Duodenal mucosa (tissue), 2 donors: Measurements from ENCODE around the gene TRUB2.
"Not testable (repeated sequence)": the region's sequence is repeated elsewhere in the genome, so short reads cannot be mapped to it uniquely, and the experiment has no call there.

Experiments used
- H3K27ac ChIP-seq: one replicate; pipeline ENCODE4 v1.7.0; 2013; ENCODE audit warnings: low read depth, low read length
- H3K27me3 ChIP-seq, 2 donors: one replicate each; pipeline ENCODE4 v1.7.0; 2013; ENCODE audit warnings: low read length in 2 of 2, control low read depth in 1 of 2; ENCODE audit not compliant: insufficient read depth in 2 of 2, control insufficient read depth in 1 of 2
- H3K36me3 ChIP-seq, 2 donors: one replicate each; pipeline ENCODE4 v1.7.0; 2013; ENCODE audit warnings: low read length in 2 of 2, control low read depth in 1 of 2; ENCODE audit not compliant: insufficient read depth in 2 of 2, control insufficient read depth in 1 of 2
- H3K4me1 ChIP-seq, 2 donors: one replicate each; pipeline ENCODE4 v1.7.0; 2013; ENCODE audit warnings: low read length in 2 of 2, control low read depth in 1 of 2; ENCODE audit not compliant: insufficient read depth in 2 of 2, control insufficient read depth in 1 of 2
- H3K4me3 ChIP-seq, 2 donors: one replicate each; pipeline ENCODE4 v1.7.0; 2013; ENCODE audit warnings: low read length in 2 of 2, low read depth in 1 of 2
- H3K9ac ChIP-seq, 2 donors: one replicate each; pipeline ENCODE4 v1.7.0; 2013; ENCODE audit warnings: low read length in 2 of 2, low read depth in 1 of 2
- H3K9me3 ChIP-seq, 2 donors: one replicate each; pipeline ENCODE4 v1.7.0; 2013; ENCODE audit warnings: low read length in 2 of 2, control low read depth in 1 of 2; ENCODE audit not compliant: control insufficient read depth in 1 of 2

The TRUB2 gene

DNA sequence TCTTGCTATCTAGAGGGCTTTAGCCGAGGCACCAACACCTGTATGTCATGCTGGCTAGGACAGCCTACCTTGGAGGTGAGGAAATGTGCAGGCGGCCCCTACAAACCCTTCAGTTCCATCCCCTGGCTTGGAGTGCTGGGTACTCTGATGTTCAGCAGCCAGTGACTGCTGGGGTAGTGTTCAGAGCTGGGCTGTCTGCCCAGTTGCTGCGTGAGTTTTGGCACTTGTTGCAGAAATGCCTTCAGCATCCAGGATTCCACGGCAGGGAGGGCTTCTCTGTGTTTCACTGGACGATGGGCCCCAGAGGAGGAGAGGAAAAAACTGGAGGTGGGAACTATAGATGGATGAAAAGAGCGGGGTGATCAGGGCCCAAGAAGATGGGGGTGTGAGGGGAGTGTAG lies 35.8 kb downstream of the TRUB2 start:
- Histone ChIP-seq H3K36me3 (peaks cover 13 to 26% of the 10 kb centered on the region in 2 donors), H3K27me3 (no peaks in the 10 kb centered on the region), H3K4me3 (no peak overlapping the region), H3K9me3 (no peaks in the 10 kb centered on the region), H3K27ac (no peak overlapping the region), H3K9ac (no peak overlapping the region), H3K4me1 (no peaks in the 10 kb centered on the region)

DNA sequence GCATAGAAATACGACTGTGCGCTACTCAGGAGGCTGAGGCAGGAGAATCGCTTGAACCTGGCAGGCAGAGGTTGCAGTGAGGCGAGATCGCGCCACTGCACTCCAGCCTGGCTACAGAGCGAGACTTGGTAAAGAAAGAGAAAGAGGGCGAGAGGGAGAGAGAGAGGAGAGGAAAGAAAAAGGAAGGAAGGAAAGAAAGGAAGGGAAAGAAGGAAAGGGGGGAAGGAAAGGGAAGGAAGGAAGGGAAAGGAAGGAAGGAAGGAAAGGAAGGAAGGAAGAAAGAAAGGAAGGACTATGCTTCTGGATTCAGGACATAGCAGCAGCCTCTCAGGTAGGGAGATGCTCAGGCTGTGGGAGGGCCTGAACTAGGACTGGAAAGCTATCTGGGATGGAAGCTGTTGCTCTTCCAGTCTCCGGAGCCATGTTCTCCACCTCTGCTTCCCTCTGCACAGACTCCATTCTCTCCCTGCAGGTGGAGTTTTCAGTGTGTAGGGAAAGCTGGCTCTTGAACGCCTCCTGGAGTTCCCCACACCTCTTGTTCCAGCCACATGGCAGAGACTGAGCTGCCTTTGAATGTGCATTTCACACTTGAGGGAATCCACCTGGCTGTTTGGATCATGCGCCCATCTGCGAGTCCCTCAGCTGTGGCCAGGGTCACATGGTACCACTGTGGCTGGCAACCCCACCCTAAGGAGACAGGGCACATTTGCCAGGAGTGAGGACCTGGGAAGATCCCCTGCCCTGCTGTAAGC lies 37.0 kb downstream of the TRUB2 start:
- H3K4me3 ChIP-seq, result no peak overlapping the region
- H3K36me3 ChIP-seq, result peaks cover 13 to 26% of the 10 kb centered on the region in 2 donors
- H3K27me3 ChIP-seq, result no peaks in the 10 kb centered on the region
- H3K9ac ChIP-seq, result no peak overlapping the region
- H3K27ac ChIP-seq, result no peak overlapping the region
- H3K4me1 ChIP-seq, result no peaks in the 10 kb centered on the region
- no peaks in the 10 kb centered on the region for H3K9me3 ChIP-seq

DNA sequence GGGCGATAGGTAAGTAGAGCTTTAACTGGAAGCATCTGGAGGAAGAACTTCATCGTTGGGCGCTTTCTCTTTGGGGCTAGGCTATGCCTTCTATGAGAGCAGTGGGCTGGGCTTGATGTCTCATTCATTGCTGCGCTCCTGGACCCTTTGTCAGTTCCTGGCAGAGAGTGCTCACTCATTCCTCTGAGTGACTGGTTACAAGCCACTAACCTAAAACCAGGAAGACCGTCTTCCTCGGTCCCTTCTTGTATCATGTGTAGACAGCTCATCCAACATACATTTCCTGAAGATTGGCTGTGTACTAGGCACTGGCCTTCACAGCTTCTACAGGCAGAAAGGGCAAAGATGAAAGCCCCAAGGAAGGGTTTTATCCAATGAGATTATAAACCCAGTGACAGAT lies 39.7 kb downstream of the TRUB2 start:
- Histone ChIP-seq H3K36me3 (peaks cover 13 to 17% of the 10 kb centered on the region in 2 donors), H3K27me3 (no peaks in the 10 kb centered on the region), H3K4me3 (no peak overlapping the region), H3K9me3 (no peaks in the 10 kb centered on the region), H3K27ac (no peak overlapping the region), H3K9ac (no peak overlapping the region), H3K4me1 (no peaks in the 10 kb centered on the region)

DNA sequence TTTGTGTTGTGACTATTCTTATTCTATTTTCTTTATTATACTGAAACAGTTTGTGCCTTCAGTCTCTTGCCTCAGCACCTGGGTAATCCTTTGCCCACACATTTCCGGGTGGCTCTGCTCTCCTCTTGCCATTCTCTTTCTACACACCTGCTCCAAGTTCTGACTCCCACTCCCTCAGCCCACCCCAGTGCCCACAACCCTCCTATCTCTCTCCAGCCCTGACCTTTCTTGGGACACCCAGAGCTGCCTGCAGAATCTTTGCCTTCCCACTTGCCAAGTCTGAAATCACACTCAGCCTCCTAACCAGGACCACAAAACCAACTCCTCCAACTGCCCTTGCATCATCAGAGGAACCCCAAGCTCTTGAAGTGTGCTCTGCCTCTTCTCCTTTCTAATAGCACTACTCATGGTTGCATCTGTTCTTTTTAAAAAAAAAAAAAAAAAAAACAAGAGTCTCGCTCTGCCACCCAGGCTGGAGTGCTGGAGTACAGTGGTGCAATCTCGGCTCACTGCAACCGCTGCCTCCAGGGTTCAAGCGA lies 42.1 kb downstream of the TRUB2 start:
- H3K4me1 ChIP-seq, result peaks cover 7 to 11% of the 10 kb centered on the region in 2 donors
- H3K27ac ChIP-seq, result no peak overlapping the region
- no peak overlapping the region for H3K4me3 ChIP-seq
- peaks cover 0 to 4% of the 10 kb centered on the region in 2 donors for H3K36me3 ChIP-seq
- no peaks in the 10 kb centered on the region for H3K9me3 ChIP-seq
- H3K9ac ChIP-seq, result no peak overlapping the region
- no peaks in the 10 kb centered on the region for H3K27me3 ChIP-seq

DNA sequence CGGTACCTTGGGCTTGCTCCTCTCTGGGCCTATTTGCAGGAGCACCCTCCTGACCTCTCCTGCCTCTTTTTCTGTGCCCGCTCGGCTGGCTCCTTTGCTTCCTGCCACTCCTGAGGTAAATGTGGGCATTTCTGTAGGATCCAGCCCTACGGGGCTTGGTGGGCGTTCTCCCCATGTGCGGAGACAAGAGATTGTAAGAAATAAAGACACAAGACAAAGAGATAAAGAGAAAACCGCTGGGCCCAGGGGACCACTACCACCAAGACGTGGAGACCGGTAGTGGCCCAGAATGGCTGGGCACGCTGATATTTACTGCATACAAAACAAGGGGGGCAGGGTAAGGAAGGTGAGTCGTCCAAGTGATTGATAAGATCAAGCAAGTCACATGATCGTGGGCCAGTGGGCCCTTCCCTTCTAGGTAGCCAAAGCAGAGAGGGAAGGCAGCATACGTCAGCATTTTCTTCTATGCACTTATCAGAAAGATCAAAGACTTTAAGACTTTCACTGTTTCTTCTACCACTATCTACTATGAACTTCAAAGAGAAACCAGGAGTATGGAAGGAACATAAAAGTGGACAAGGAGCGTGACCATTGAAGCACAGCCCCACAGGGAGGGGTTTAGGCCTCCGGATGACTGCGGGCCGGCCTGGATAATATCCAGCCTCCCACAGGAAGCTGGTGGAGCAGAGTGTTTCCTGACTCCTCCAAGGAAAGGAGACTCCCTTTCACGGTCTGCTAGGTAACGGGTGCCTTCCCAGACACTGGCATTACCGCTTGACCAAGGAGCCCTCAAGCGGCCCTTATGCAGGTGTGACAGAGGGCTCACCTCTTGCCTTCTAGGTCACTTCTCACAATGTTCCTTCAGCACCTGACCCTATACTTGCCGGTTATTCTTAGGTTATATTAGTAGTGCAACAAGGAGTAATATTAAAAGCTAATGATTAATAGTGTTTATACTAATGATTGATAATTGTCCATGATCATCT lies 42.9 kb downstream of the TRUB2 start:
- not testable (repeated sequence) for H3K4me3 ChIP-seq, H3K9ac ChIP-seq, H3K27ac ChIP-seq, H3K9me3 ChIP-seq, H3K36me3 ChIP-seq, H3K27me3 ChIP-seq
- peaks cover 9 to 18% of the 10 kb centered on the region in 2 donors for H3K4me1 ChIP-seq

DNA sequence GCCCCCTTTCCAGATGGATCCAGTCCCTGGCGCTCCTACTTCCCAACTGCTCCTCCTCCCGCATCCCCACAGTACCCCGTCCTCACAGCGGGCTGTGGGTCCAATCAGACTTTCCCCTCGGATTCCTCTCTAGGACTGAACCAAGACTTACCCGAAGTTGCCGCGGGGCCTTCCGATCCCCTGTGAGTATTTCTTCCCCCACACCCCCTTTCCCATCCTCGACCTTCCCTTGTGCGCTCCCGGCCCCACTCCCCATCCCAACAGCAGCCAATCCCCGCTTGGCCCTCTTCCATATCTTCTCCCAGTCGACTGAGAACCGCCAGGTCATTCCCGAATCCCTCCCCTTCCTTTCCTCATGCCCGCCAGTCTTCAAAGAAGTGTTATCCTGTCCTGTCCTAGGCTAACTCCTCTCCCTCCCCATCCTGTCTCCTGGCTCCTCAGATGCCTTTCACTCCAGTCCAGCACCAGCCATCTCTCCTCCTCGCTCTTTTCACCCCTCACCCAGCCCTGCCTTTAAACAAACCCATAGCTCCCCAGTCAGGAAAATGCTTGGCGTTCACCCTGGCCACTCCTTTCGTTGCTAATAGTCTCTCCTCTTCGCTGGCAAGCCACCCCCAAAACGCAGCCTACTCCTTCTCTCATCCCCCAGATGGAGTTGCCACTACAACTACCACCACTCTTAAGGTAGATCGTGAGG lies 45.5 kb downstream of the TRUB2 start:
- H3K27me3 ChIP-seq, result no peaks in the 10 kb centered on the region
- peak overlapping the region; percentile 88 to 97 for H3K4me3 ChIP-seq
- H3K9me3 ChIP-seq, result no peaks in the 10 kb centered on the region
- peak overlapping the region; percentile 93 to 97 for H3K9ac ChIP-seq
- H3K36me3 ChIP-seq, result peaks cover 0 to 15% of the 10 kb centered on the region in 2 donors
- peaks cover 16 to 20% of the 10 kb centered on the region in 2 donors for H3K4me1 ChIP-seq
- H3K27ac ChIP-seq, result peak overlapping the region; percentile 74

DNA sequence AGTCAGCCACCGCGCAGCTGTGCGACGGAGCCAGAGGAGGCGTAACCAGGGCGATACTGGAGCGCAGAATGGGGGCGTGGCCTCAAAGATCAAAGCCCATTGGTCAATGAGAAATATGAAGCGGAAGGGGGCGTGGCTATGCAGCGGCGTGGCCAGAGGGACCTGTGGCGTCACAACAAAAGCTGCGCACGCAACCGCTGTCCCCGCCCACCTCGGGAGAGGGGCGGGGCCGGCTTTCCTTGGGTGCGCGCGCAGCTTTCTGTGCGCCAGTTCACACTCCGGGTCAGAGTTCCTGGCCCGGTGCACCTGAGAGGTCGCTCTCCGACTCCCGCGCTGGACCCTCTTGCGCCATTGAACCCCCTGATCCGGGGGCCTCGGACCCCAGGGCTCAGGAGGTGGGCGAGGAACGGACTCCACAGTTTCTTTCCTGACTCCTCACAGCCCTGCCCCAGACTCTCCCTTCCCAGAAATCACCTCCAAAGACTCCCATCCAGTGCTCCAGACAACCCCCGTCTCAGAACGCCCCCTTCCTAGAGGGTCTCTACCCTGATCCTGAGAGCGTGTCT lies 46.2 kb downstream of the TRUB2 start, which contains the start of gene SWI5:
Gene SWI5, plus strand, starts transcription at position 269 of the 566 bp plus-strand sequence.
- H3K27me3 ChIP-seq, result no peaks in the 10 kb centered on the region

DNA sequence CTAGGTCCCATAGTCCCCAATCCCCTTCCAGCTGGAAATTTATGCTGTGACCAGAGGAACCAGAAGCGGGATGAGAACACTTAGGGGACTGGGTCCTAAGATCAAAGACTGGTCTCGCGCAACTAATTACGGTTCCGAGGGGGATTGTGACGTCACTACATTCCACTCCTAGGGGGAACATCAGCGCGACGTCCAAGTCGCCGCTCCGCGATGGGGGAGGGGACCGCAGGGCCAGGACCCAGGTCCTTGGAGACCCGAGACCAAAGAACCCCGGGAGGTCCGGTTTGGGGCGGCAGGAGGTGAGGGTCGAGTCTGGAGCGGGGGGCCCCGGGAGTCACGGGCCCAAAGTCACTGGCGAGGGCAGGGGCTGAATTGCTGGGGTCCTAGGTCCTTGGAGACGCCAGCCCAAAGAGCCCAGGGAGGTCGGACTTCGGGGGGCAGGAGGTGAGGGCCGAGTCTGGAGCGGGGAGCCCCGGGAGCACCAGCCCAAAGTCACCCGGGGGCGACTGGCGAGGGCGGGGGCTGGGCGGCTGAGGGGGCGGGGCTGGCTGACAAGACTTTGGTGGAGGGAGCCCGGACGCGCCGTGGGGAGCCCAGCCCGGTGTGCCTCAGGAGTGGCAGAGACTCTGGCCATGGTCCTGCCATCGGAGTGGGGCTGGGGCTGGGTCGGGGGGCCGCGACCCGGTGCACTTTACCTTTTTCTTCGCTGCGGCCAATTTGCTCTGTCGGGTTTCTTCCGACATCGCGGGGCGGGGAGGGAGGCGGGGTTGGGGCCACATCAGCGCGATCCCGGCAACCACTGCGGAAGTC lies 46.8 kb downstream of the TRUB2 start, which contains the start of gene GOLGA2:
Gene GOLGA2, minus strand, starts transcription at position 810 of the 810 bp plus-strand sequence. Its CDS starts 31 bp downstream, at position 779.
- no peaks in the 10 kb centered on the region for H3K9me3 ChIP-seq
- no peaks in the 10 kb centered on the region for H3K27me3 ChIP-seq
- peak within 1 kb of the TSS; percentile 74 for H3K27ac ChIP-seq
- peaks cover 16 to 20% of the 10 kb centered on the region in 2 donors for H3K4me1 ChIP-seq
- peak within 1 kb of the TSS; percentile 88 to 97 for H3K4me3 ChIP-seq
- peaks cover 6 to 24% of the 10 kb centered on the region in 2 donors for H3K36me3 ChIP-seq
- peak within 1 kb of the TSS; percentile 93 to 97 for H3K9ac ChIP-seq

More for the DNA sequence above, 46.2 kb downstream of the TRUB2 start, which contains the start of gene SWI5:
- peak within 1 kb of the TSS; percentile 93 to 97 for H3K9ac ChIP-seq
- no peaks in the 10 kb centered on the region for H3K9me3 ChIP-seq
- H3K4me3 ChIP-seq, result peak within 1 kb of the TSS; percentile 88 to 97
- H3K4me1 ChIP-seq, result peaks cover 16 to 20% of the 10 kb centered on the region in 2 donors
- H3K36me3 ChIP-seq, result peaks cover 5 to 21% of the 10 kb centered on the region in 2 donors
- peak within 1 kb of the TSS; percentile 74 for H3K27ac ChIP-seq
